Suprapubic skin (tissue), 4 donors: Measurements from ENCODE around the gene ADTRP.

ENCODE experiments used
- CTCF ChIP-seq, 2 donors: fragments of 200-600 bp in 1 of 2; fragments of 450-650 bp in 1 of 2; sonication (generic) in 1 of 2; IDR thresholded peaks; one replicate each; pipeline ENCODE4 v1.5.1; 2016 to 2019; ENCODE audit warnings: antibody characterized with exemption in 2 of 2, mild to moderate bottlenecking in 1 of 2, moderate library complexity in 1 of 2
- EP300 ChIP-seq: sonication (generic); formaldehyde crosslinking; IDR thresholded peaks from one replicate; pipeline ENCODE4 v1.6.1; 2017; ENCODE audit warnings: antibody characterized with exemption
- POLR2A ChIP-seq, 2 donors: fragments of 450-650 bp; IDR thresholded peaks; one replicate each; pipeline ENCODE4 v1.6.1; 2017; ENCODE audit warnings: antibody characterized with exemption in 2 of 2, mild to moderate bottlenecking in 2 of 2, moderate library complexity in 2 of 2
- POLR2AphosphoS5 ChIP-seq, 3 donors: sonication (generic); formaldehyde crosslinking; IDR thresholded peaks; one replicate each; pipeline ENCODE4 v1.6.1; 2017; ENCODE audit warnings: antibody characterized with exemption in 3 of 3

GRCh38 chr6:11711984-11712711 is 66.5 kb downstream of the ADTRP start:
- TF ChIP-seq POLR2A (IDR thresholded peaks at IDR 0.05) (no peak), POLR2AphosphoS5 (IDR thresholded peaks at IDR 0.05) (no peak), EP300 (no peak), CTCF (IDR thresholded peaks at IDR 0.05) (no peak)
